PC-9 (cell line): Measurements from ENCODE around the gene YES1. TPM values are rescaled to one million over a fixed set of nuclear protein-coding genes. Genes with fewer than 3 reads are reported as not detected.

Experiments
- BruUV-seq: library from RNA; stranded (reverse); fragments of 400-500 nt; replicated peaks from 2 replicates; lab custom pipeline; 2021; lab: Mats Ljungman, UMichigan
- CTCF ChIA-PET: fragments of 300-600 bp; sonication (Branson Sonifier 250); formaldehyde crosslinking; loops from one replicate; lab custom pipeline; 2022; ENCODE audit warnings: antibody characterized with exemption; lab: Charles Lee
- POLR2A ChIA-PET: fragments of 300-600 bp; sonication (Branson Sonifier 250); formaldehyde crosslinking; loops from one replicate; lab custom pipeline; 2022; ENCODE audit warnings: antibody characterized with exemption; ENCODE audit not compliant: unreplicated experiment; lab: Charles Lee
- DNase-seq, 2 experiments: peaks; one replicate each; pipeline versions ENCODE4 v3.0.0 to v3.0.0-alpha.2; 2015 to 2022; ENCODE audit warnings: mixed read lengths in 1 of 2
- H2AFZ ChIP-seq: fragments of 200-600 bp; sonication (generic); 2 replicates; pipeline ENCODE4 v1.8.1; 2017; ENCODE audit warnings: antibody characterized with exemption
- H3F3A ChIP-seq: fragments of 200-600 bp; sonication (generic); 2 replicates; pipeline ENCODE4 v1.8.1; 2017; ENCODE audit warnings: antibody characterized with exemption, mild to moderate bottlenecking, low read depth; ENCODE audit not compliant: insufficient read depth
- H3K27ac ChIP-seq: fragments of 200-600 bp; sonication (generic); 2 replicates; pipeline ENCODE4 v1.6.1; 2016; ENCODE audit warnings: mixed run types
- H3K27me3 ChIP-seq: fragments of 200-600 bp; sonication (generic); 2 replicates; pipeline ENCODE4 v1.6.1; 2016; ENCODE audit warnings: low read depth, mixed run types; ENCODE audit not compliant: insufficient read depth
- H3K36me3 ChIP-seq: fragments of 200-600 bp; sonication (generic); 2 replicates; pipeline ENCODE4 v1.6.1; 2016; ENCODE audit warnings: low read depth, mixed run types
- H3K4me1 ChIP-seq: fragments of 200-600 bp; sonication (generic); replicated peaks from 2 replicates; pipeline ENCODE4 v1.6.1; 2016; ENCODE audit warnings: mixed run types; ENCODE audit not compliant: insufficient read depth
- H3K4me2 ChIP-seq: fragments of 200-600 bp; sonication (generic); 2 replicates; pipeline ENCODE4 v1.6.1; 2017; ENCODE audit warnings: mixed run types
- H3K4me3 ChIP-seq: fragments of 200-600 bp; sonication (generic); 2 replicates; pipeline ENCODE4 v1.6.1; 2016; ENCODE audit warnings: mixed run types
- H3K79me2 ChIP-seq: fragments of 200-600 bp; sonication (generic); 2 replicates; pipeline ENCODE4 v1.6.1; 2017; ENCODE audit warnings: low read depth, mixed run types
- H3K9me2 ChIP-seq: fragments of 200-600 bp; sonication (generic); 2 replicates; pipeline ENCODE4 v1.8.1; 2017; ENCODE audit warnings: mild to moderate bottlenecking; ENCODE audit not compliant: insufficient read depth
- H3K9me3 ChIP-seq: fragments of 200-600 bp; sonication (generic); 2 replicates; pipeline ENCODE4 v1.8.1; 2016; ENCODE audit warnings: low read depth; ENCODE audit not compliant: insufficient read depth
- H4K20me1 ChIP-seq: fragments of 200-600 bp; sonication (generic); 2 replicates; pipeline ENCODE4 v1.8.1; 2017; ENCODE audit not compliant: insufficient read depth
- EZH2 ChIP-seq: fragments of 200-600 bp; sonication (generic); IDR thresholded peaks from 2 replicates; pipeline ENCODE4 v1.8.0; 2017; ENCODE audit warnings: antibody characterized with exemption, low read depth
- intact Hi-C: fragments of 100-400 bp; cut with micrococcal nuclease; formaldehyde crosslinking; loops from one replicate; pipeline ENCODE4 v1.10.0; 2022; ENCODE audit not compliant: unreplicated experiment
- total RNA-seq: library from RNA; stranded (reverse); gene quantifications from 2 replicates; pipeline ENCODE4 v1.2.3, GENCODE V29; 2021
- TF ChIP-seq, protein P1 (sequence below): fragments of 200-600 bp; sonication (generic); conservative IDR thresholded peaks from 2 replicates; pipeline ENCODE4 v1.6.1; 2017; ENCODE audit warnings: mixed run types, antibody characterized with exemption, mild to moderate bottlenecking, moderate library complexity

YES1 gene
- total RNA-seq, 1 experiment from 2014 or later, result 111 TPM

DNA sequence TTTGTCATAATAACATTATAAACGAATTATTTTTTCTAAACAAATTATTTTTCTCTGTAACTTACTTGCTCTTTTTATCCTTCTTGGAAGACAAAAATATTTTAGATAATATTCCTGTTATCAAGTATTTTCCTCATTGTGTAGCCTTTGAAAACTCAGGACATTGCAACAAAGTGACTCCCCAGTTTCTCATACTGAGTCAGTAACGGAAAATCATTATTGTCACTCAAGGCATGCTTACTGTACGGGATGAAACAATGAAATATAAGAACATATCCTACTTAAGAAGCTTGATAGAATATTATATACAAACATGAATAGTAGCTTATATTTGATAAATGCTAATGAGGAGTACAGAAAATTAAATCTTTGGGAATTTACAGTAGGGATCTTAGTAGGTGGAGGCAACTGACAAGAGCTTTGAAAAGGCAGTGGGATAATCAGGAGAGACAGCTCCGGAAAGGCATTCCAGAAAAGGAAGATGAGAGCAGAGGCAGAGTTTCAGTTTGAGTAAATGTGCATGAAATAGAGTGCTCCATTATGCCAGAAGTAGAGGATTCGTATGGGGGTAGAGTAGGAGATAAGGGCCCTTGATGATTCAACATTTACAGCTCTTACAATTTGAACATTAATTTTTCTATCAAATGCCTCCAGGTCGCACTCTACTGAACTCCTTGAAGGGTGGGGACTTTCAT, 14.0 kb upstream of the YES1 start:
- no peaks in the 10 kb centered on the region for H3K27me3 ChIP-seq

DNA sequence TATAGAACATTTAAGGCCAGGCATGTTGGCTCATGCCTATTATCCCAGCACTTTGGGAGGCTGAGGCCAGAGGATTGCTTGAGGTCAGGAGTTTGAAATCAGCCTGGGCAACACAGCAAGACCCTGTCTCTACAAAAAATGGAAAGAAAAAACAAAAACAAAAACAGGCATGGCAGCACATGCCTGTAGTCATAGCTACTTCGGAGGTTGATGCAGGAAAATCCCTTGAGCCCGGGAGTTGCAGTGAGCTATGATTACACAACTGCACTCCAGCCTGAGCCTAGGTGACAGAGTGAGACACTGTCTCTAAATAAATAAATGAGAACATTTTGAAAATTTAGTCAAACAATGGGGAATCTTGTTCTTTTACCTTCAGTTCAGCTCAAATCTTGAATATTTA, 12.1 kb upstream of the YES1 start:
- Histone ChIP-seq H3K9me3 (no peaks in the 10 kb centered on the region), H3K27me3 (no peaks in the 10 kb centered on the region), H3K4me1 (no peaks in the 10 kb centered on the region), H3K4me3 (no peak overlapping the region), H3F3A (no peaks in the 10 kb centered on the region), H3K79me2 (no peaks in the 10 kb centered on the region), H3K4me2 (no peak overlapping the region), H3K36me3 (no peaks in the 10 kb centered on the region), H3K27ac (no peak overlapping the region), H3K9me2 (no peaks in the 10 kb centered on the region), H2AFZ (no peak overlapping the region), H4K20me1 (no peaks in the 10 kb centered on the region)
- POLR2A ChIA-PET, result no interaction called here
- no TSS peak for BruUV-seq
- TF ChIP-seq, protein P1, sequence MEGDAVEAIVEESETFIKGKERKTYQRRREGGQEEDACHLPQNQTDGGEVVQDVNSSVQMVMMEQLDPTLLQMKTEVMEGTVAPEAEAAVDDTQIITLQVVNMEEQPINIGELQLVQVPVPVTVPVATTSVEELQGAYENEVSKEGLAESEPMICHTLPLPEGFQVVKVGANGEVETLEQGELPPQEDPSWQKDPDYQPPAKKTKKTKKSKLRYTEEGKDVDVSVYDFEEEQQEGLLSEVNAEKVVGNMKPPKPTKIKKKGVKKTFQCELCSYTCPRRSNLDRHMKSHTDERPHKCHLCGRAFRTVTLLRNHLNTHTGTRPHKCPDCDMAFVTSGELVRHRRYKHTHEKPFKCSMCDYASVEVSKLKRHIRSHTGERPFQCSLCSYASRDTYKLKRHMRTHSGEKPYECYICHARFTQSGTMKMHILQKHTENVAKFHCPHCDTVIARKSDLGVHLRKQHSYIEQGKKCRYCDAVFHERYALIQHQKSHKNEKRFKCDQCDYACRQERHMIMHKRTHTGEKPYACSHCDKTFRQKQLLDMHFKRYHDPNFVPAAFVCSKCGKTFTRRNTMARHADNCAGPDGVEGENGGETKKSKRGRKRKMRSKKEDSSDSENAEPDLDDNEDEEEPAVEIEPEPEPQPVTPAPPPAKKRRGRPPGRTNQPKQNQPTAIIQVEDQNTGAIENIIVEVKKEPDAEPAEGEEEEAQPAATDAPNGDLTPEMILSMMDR, result no peak
- TF ChIP-seq EZH2, result no peak
- intact Hi-C loops, result no loop called here
- DNase-seq, result no peak
- CTCF ChIA-PET, result no interaction called here

More for the DNA sequence above, 14.0 kb upstream of the YES1 start:
- TF ChIP-seq, protein P1, result no peak
- no peak for TF ChIP-seq EZH2
- CTCF ChIA-PET, result interaction anchor here (0.6 kb wide), 1 partner anchor 29 kb away, joined by 4 read pairs; no protein-coding TSS in a partner anchor
- BruUV-seq, result no TSS peak
- no peak overlapping the region for H3K4me3 ChIP-seq
- H3F3A ChIP-seq, result no peaks in the 10 kb centered on the region
- H2AFZ ChIP-seq, result no peak overlapping the region
- H3K4me1 ChIP-seq, result no peaks in the 10 kb centered on the region
- no peak for DNase-seq
- H3K27ac ChIP-seq, result no peak overlapping the region
- no peaks in the 10 kb centered on the region for H3K36me3 ChIP-seq
- H3K4me2 ChIP-seq, result no peak overlapping the region
- H3K9me2 ChIP-seq, result no peaks in the 10 kb centered on the region
- intact Hi-C loops, result no loop called here
- no peaks in the 10 kb centered on the region for H3K9me3 ChIP-seq
- POLR2A ChIA-PET, result interaction anchor here (0.6 kb wide), 1 partner anchor 13 kb away, joined by 4 read pairs; no protein-coding TSS in a partner anchor
- H3K79me2 ChIP-seq, result no peaks in the 10 kb centered on the region
- no peaks in the 10 kb centered on the region for H4K20me1 ChIP-seq

DNA sequence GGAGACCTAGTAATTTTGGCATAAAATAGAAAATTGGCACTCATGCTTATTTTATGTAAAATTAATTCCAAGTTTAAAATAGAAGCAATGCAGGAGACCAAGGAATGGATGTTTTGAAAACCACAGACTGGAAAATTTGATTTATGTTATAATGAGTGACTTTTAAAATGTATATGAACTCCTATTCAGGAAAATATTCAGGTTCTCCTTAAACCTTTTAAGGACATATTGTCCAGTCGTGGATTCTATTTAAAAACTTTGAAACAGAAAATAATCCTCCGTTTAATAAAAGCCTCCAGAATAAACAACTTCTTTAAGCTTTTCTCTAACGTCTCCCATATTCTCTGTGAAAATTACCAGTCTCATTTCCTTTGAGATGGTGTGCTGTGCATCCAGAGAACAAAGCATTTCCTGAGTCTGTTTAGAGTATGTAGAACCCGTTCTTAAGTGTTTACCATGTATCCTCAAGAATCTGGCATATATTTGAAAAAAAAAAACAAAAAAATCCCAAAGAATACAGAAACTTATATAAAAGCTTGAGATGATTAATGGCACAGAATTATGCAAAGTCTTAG, 8.6 kb upstream of the YES1 start:
- H3K27ac ChIP-seq, result no peak overlapping the region
- no peak for TF ChIP-seq EZH2
- TF ChIP-seq, protein P1, result no peak
- BruUV-seq, result no TSS peak
- no peaks in the 10 kb centered on the region for H3F3A ChIP-seq
- no peak for DNase-seq
- intact Hi-C loops, result no loop called here
- H2AFZ ChIP-seq, result no peak overlapping the region
- H3K36me3 ChIP-seq, result no peaks in the 10 kb centered on the region
- H4K20me1 ChIP-seq, result no peaks in the 10 kb centered on the region
- H3K79me2 ChIP-seq, result no peaks in the 10 kb centered on the region
- H3K9me2 ChIP-seq, result no peaks in the 10 kb centered on the region
- no peak overlapping the region for H3K4me2 ChIP-seq
- H3K9me3 ChIP-seq, result no peaks in the 10 kb centered on the region
- no peak overlapping the region for H3K4me3 ChIP-seq
- ChIA-PET POLR2A (no interaction called here), CTCF (interaction anchor here (1.2 kb wide), 1 partner anchor 10 kb away, joined by 4 read pairs; no protein-coding TSS in a partner anchor)
- no peaks in the 10 kb centered on the region for H3K27me3 ChIP-seq
- H3K4me1 ChIP-seq, result no peaks in the 10 kb centered on the region
